Adrenal gland (tissue), 5 donors: Measurements from ENCODE around the gene RANBP3L.

Source experiments
- CTCF ChIP-seq, 6 experiments: fragments of 450-650 bp in 4 of 6; fragments of 200-600 bp in 2 of 6; sonication (generic) in 1 of 6; IDR thresholded peaks; 1 replicate in 5 of 6; 2 replicates in 1 of 6; pipeline versions ENCODE4 v1.5.1 to v1.8.0; 2016 to 2021; ENCODE audit warnings: antibody characterized with exemption in 6 of 6, mild to moderate bottlenecking in 2 of 6, moderate library complexity in 1 of 6
- POLR2A ChIP-seq, 2 donors: fragments of 450-650 bp; IDR thresholded peaks; one replicate each; pipeline ENCODE4 v1.6.1; 2017; ENCODE audit warnings: antibody characterized with exemption in 2 of 2, mild to moderate bottlenecking in 2 of 2, moderate library complexity in 1 of 2
- donor health status: DM: no; HTN: no; CAD: no.

DNA sequence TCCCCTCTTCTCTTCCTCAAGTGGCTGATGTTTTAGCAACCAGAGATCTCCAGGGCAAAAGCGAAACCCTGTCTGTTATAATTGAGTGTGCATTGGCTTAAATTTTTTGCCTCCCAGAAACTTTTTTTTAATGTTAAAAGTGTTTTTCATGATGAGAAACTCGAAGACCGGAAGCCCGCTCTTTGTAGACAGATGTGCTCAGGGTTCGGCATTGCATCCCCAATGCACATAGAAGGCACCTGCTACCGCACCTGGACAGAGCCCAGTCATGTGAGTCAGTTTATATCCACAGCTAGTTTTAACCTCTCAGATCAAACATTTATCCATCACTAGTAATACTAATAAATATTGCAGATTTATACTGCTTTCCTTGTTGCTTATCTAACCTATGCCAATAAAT, 40.5 kb downstream of the RANBP3L start:
- TF ChIP-seq CTCF (IDR thresholded peaks at IDR 0.05) = no peak
- TF ChIP-seq POLR2A (IDR thresholded peaks at IDR 0.05) = no peak
